Endothelial cell (in vitro differentiated cells): ENCODE results near the gene GMDS. TPM values are rescaled to one million over a fixed set of nuclear protein-coding genes. Genes with fewer than 3 reads are reported as not detected.
A peak's percentile ranks its signal among the peaks of the same experiment; 100 is the strongest.

Experiments used
- DNase-seq: peaks from one replicate; pipeline ENCODE4 v3.0.0; 2021; ENCODE audit warnings: low spot score
- H3K27ac Mint-ChIP-seq: one replicate; pipeline ENCODE4 v1.8.0; 2021; ENCODE audit warnings: mixed read lengths, inconsistent platforms; ENCODE audit not compliant: unreplicated experiment
- H3K27me3 Mint-ChIP-seq: one replicate; pipeline ENCODE4 v1.8.0; 2021; ENCODE audit warnings: mild to moderate bottlenecking, moderate library complexity, mixed read lengths, inconsistent platforms; ENCODE audit not compliant: unreplicated experiment
- H3K36me3 Mint-ChIP-seq: one replicate; pipeline ENCODE4 v1.8.0; 2021; ENCODE audit warnings: mild to moderate bottlenecking, low read depth, mixed read lengths, inconsistent platforms; ENCODE audit not compliant: unreplicated experiment
- H3K4me1 Mint-ChIP-seq: one replicate; pipeline ENCODE4 v1.8.0; 2021; ENCODE audit warnings: mild to moderate bottlenecking, mixed read lengths, inconsistent platforms; ENCODE audit not compliant: unreplicated experiment
- H3K4me3 Mint-ChIP-seq: one replicate; pipeline ENCODE4 v1.8.0; 2021; ENCODE audit warnings: mild to moderate bottlenecking, mixed read lengths, inconsistent platforms; ENCODE audit not compliant: unreplicated experiment
- H3K9me3 Mint-ChIP-seq: one replicate; pipeline ENCODE4 v1.8.0; 2021; ENCODE audit warnings: mixed read lengths, inconsistent platforms; ENCODE audit not compliant: unreplicated experiment
- CTCF ChIP-seq: fragments of 200-600 bp; sonication (generic); IDR thresholded peaks from one replicate; pipeline ENCODE4 v1.5.0; 2021; ENCODE audit warnings: antibody characterized with exemption; ENCODE audit not compliant: unreplicated experiment
- total RNA-seq: library from RNA; stranded (reverse); fragmentation: NEBNext Ultra II Directional; extraction: Animal tissue kit (Norgen Biotek cat#: 25700); gene quantifications from one replicate; pipeline ENCODE4 v1.2.1, GENCODE V29; 2021; ENCODE audit not compliant: unreplicated experiment

GMDS gene
- total RNA-seq, 1 donor from 2014 or later = 36.0 TPM

GRCh38 chr6:1819007-1819406, 426.4 kb downstream of the GMDS start:
- peaks cover 26% of the 10 kb centered on the region for H3K4me1 Mint-ChIP-seq
- H3K4me3 Mint-ChIP-seq = no peak overlapping the region
- no peaks in the 10 kb centered on the region for H3K9me3 Mint-ChIP-seq
- no peak for DNase-seq
- no peaks in the 10 kb centered on the region for H3K27me3 Mint-ChIP-seq
- H3K36me3 Mint-ChIP-seq = no peaks in the 10 kb centered on the region
- no peak overlapping the region for H3K27ac Mint-ChIP-seq
- no peak for TF ChIP-seq CTCF

GRCh38 chr6:1817033-1817761, 428.2 kb downstream of the GMDS start:
- peaks cover 24% of the 10 kb centered on the region for H3K4me1 Mint-ChIP-seq
- no peaks in the 10 kb centered on the region for H3K27me3 Mint-ChIP-seq
- no peak for DNase-seq

GRCh38 chr6:1815827-1816452, 429.5 kb downstream of the GMDS start:
- no peaks in the 10 kb centered on the region for H3K36me3 Mint-ChIP-seq
- no peaks in the 10 kb centered on the region for H3K9me3 Mint-ChIP-seq
- no peak overlapping the region for H3K27ac Mint-ChIP-seq
- TF ChIP-seq CTCF = no peak
- H3K27me3 Mint-ChIP-seq = no peaks in the 10 kb centered on the region
- H3K4me1 Mint-ChIP-seq = peaks cover 25% of the 10 kb centered on the region
- no peak for DNase-seq
- H3K4me3 Mint-ChIP-seq = no peak overlapping the region

More at GRCh38 chr6:1817033-1817761, 428.2 kb downstream of the GMDS start:
- Mint-ChIP-seq H3K9me3 (no peaks in the 10 kb centered on the region), H3K4me3 (no peak overlapping the region), H3K36me3 (no peaks in the 10 kb centered on the region), H3K27ac (no peak overlapping the region)
- no peak for TF ChIP-seq CTCF

GRCh38 chr6:1814279-1814678, 431.1 kb downstream of the GMDS start:
- TF ChIP-seq CTCF = no peak
- Mint-ChIP-seq H3K27me3 (no peaks in the 10 kb centered on the region), H3K9me3 (no peaks in the 10 kb centered on the region), H3K4me1 (peaks cover 29% of the 10 kb centered on the region), H3K36me3 (no peaks in the 10 kb centered on the region), H3K4me3 (no peak overlapping the region), H3K27ac (no peak overlapping the region)
- DNase-seq = no peak

GRCh38 chr6:1812487-1812886, 432.9 kb downstream of the GMDS start:
- Mint-ChIP-seq H3K4me3 (no peak overlapping the region), H3K4me1 (peaks cover 29% of the 10 kb centered on the region), H3K36me3 (no peaks in the 10 kb centered on the region), H3K27ac (peak overlapping the region; percentile 39), H3K27me3 (no peaks in the 10 kb centered on the region), H3K9me3 (no peaks in the 10 kb centered on the region)
- TF ChIP-seq CTCF = no peak
- DNase-seq = no peak
